ENCODE results near the gene ARHGAP24.

GRCh38 chr4:85808864-85809263, 333.9 kb downstream of the ARHGAP24 start:
- TF ChIP-seq, protein P1, sequence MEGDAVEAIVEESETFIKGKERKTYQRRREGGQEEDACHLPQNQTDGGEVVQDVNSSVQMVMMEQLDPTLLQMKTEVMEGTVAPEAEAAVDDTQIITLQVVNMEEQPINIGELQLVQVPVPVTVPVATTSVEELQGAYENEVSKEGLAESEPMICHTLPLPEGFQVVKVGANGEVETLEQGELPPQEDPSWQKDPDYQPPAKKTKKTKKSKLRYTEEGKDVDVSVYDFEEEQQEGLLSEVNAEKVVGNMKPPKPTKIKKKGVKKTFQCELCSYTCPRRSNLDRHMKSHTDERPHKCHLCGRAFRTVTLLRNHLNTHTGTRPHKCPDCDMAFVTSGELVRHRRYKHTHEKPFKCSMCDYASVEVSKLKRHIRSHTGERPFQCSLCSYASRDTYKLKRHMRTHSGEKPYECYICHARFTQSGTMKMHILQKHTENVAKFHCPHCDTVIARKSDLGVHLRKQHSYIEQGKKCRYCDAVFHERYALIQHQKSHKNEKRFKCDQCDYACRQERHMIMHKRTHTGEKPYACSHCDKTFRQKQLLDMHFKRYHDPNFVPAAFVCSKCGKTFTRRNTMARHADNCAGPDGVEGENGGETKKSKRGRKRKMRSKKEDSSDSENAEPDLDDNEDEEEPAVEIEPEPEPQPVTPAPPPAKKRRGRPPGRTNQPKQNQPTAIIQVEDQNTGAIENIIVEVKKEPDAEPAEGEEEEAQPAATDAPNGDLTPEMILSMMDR (IDR thresholded peaks at IDR 0.05) = no peak
- no peak for TF ChIP-seq POLR2A (IDR thresholded peaks at IDR 0.05)
